B cell (primary cell): ENCODE results near the gene PHLDB2. TPM values are rescaled to one million over a fixed set of nuclear protein-coding genes. Genes with fewer than 3 reads are reported as not detected.

Experiments used
- ATAC-seq: fragments of 200-7000 bp; cut with Tn5 transposase; one replicate; pipeline ENCODE4 v1.10.0; 2021; ENCODE audit warnings: low read depth, mild to moderate bottlenecking, moderate number of reproducible peaks, moderate library complexity
- CTCF ChIA-PET: fragments of 350-600 bp; sonication (Branson Sonifier 250); formaldehyde crosslinking; loops from one replicate; lab custom pipeline; 2021; ENCODE audit warnings: antibody characterized with exemption, inconsistent platforms; lab: Charles Lee
- POLR2A ChIA-PET: fragments of 350-600 bp; sonication (Branson Sonifier 250); formaldehyde crosslinking; loops from one replicate; lab custom pipeline; 2021; ENCODE audit warnings: antibody characterized with exemption; lab: Charles Lee
- DNase-seq: peaks from one replicate; pipeline ENCODE4 v3.0.0; 2013
- H2AFZ ChIP-seq: 2 replicates; pipeline ENCODE4 v1.6.1; 2012; ENCODE audit warnings: mild to moderate bottlenecking, low read depth, low read length; ENCODE audit not compliant: insufficient read depth, poor library complexity, severe bottlenecking
- H3K27ac ChIP-seq, 2 donors: 1 replicate in 1 of 2; 2 replicates in 1 of 2; pipeline ENCODE4 v1.5.1; 2012 to 2013; ENCODE audit warnings: low read length in 2 of 2, mild to moderate bottlenecking in 2 of 2, moderate library complexity in 1 of 2
- H3K27me3 ChIP-seq, 4 experiments: fragments of 200-600 bp in 1 of 4; sonication (generic) in 1 of 4; replicated peaks in 1 of 4; 1 replicate in 2 of 4; 2 replicates in 2 of 4; pipeline versions ENCODE4 v1.6.1 to v1.7.0; 2013 to 2016; ENCODE audit warnings: low read length in 3 of 4, mild to moderate bottlenecking in 2 of 4, mixed read lengths in 1 of 4, moderate library complexity in 1 of 4; ENCODE audit not compliant: insufficient read depth in 4 of 4, control insufficient read depth in 3 of 4; ENCODE audit errors: control extremely low read depth in 1 of 4
- H3K36me3 ChIP-seq, 2 experiments: replicated peaks in 1 of 2; 1 replicate in 1 of 2; 2 replicates in 1 of 2; pipeline versions ENCODE4 v1.6.1 to v1.7.1; 2013; ENCODE audit warnings: low read length in 1 of 2; ENCODE audit not compliant: insufficient read depth in 2 of 2, control insufficient read depth in 1 of 2; ENCODE audit errors: control extremely low read depth in 1 of 2, extremely low read depth in 1 of 2
- H3K4me1 ChIP-seq, 2 donors: fragments of 200-600 bp in 1 of 2; sonication (generic) in 1 of 2; 1 replicate in 1 of 2; 2 replicates in 1 of 2; pipeline versions ENCODE4 v1.5.1 to v1.6.1; 2013 to 2017; ENCODE audit warnings: low read length in 2 of 2; ENCODE audit not compliant: control insufficient read depth in 2 of 2, insufficient read depth in 2 of 2
- H3K4me2 ChIP-seq: replicated peaks from 2 replicates; pipeline ENCODE3; 2012; ENCODE audit warnings: mild to moderate bottlenecking, low read depth, low read length; ENCODE audit not compliant: poor library complexity, severe bottlenecking
- H3K4me3 ChIP-seq, 5 experiments: fragments of 200-600 bp in 1 of 5; sonication (generic) in 1 of 5; 1 replicate in 3 of 5; 2 replicates in 2 of 5; pipeline versions ENCODE4 v1.5.1 to v1.7.0; 2011 to 2016; ENCODE audit warnings: low read length in 4 of 5, mild to moderate bottlenecking in 4 of 5, low read depth in 2 of 5, control low read depth in 1 of 5, moderate library complexity in 1 of 5; ENCODE audit not compliant: insufficient read depth in 1 of 5; ENCODE audit errors: control extremely low read depth in 1 of 5, extremely low read depth in 1 of 5
- H3K79me2 ChIP-seq: fragments of 200-600 bp; sonication (generic); one replicate; pipeline ENCODE4 v1.6.0; 2016; ENCODE audit warnings: low read length; ENCODE audit not compliant: control insufficient read depth, insufficient read depth
- H3K9ac ChIP-seq: fragments of 200-600 bp; sonication (generic); 2 replicates; pipeline ENCODE4 v1.6.1; 2017; ENCODE audit warnings: mild to moderate bottlenecking, low read length, moderate library complexity
- H3K9me3 ChIP-seq, 3 donors: one replicate each; pipeline versions ENCODE4 v1.6.1 to v1.7.1; 2013; ENCODE audit warnings: low read length in 2 of 3; ENCODE audit not compliant: control insufficient read depth in 2 of 3, insufficient read depth in 1 of 3; ENCODE audit errors: control extremely low read depth in 1 of 3
- H4K20me1 ChIP-seq: 2 replicates; pipeline ENCODE4 v1.6.0; 2012; ENCODE audit warnings: mild to moderate bottlenecking, low read length; ENCODE audit not compliant: insufficient read depth, control insufficient read depth, poor library complexity, severe bottlenecking
- H3K27ac Mint-ChIP-seq: one replicate; pipeline ENCODE4 v1.8.0; 2021; ENCODE audit warnings: mixed read lengths
- H3K27me3 Mint-ChIP-seq: one replicate; pipeline ENCODE4 v1.8.0; 2021; ENCODE audit warnings: mixed read lengths
- H3K4me1 Mint-ChIP-seq: one replicate; pipeline ENCODE4 v1.8.0; 2021; ENCODE audit warnings: mixed read lengths
- H3K4me3 Mint-ChIP-seq: one replicate; pipeline ENCODE4 v1.8.0; 2021; ENCODE audit warnings: mixed read lengths
- H3K9me3 Mint-ChIP-seq: one replicate; pipeline ENCODE4 v1.8.0; 2022; ENCODE audit warnings: mixed read lengths; ENCODE audit not compliant: insufficient read depth
- EZH2 ChIP-seq: IDR thresholded peaks from 2 replicates; pipeline ENCODE4 v1.6.1; 2012; ENCODE audit warnings: borderline replicate concordance, low read depth, mild to moderate bottlenecking, moderate library complexity, low read length; ENCODE audit not compliant: insufficient read depth, poor library complexity, severe bottlenecking
- WGBS: methylation state at CpG from one replicate; pipeline ENCODE4 v1.1.5; 2013; ENCODE audit warnings: missing lambda C conversion rate; ENCODE audit not compliant: insufficient coverage; 5-methylcytosine and 5-hydroxymethylcytosine counted together
- intact Hi-C: fragments of 100-400 bp; cut with micrococcal nuclease; formaldehyde crosslinking; loops from one replicate; pipeline ENCODE4 v1.10.0; 2022
- polyA plus RNA-seq: library from polyadenylated mRNA; depleted of rRNA; stranded (reverse); fragments of >200 nt; gene quantifications from 2 replicates; pipeline ENCODE4 v1.2.3, GENCODE V29; 2012
- total RNA-seq, 2 donors: library from RNA; stranded (reverse); fragments of 120-200 nt in 1 of 2; gene quantifications; 1 replicate in 1 of 2; 2 replicates in 1 of 2; pipeline versions ENCODE4 v1.2.3 to v1.2.4, GENCODE V29; 2013 to 2022
- TF ChIP-seq, protein P1 (sequence below): fragments of 200-600 bp; IDR thresholded peaks from one replicate; pipeline ENCODE4 v1.8.0; 2022; ENCODE audit warnings: antibody characterized with exemption, mild to moderate bottlenecking

PHLDB2 gene
- total and polyA plus RNA-seq, 2 donors (not counting 1 experiment from before 2014, with no cell fraction given) = 1.3 to 6.3 TPM

DNA sequence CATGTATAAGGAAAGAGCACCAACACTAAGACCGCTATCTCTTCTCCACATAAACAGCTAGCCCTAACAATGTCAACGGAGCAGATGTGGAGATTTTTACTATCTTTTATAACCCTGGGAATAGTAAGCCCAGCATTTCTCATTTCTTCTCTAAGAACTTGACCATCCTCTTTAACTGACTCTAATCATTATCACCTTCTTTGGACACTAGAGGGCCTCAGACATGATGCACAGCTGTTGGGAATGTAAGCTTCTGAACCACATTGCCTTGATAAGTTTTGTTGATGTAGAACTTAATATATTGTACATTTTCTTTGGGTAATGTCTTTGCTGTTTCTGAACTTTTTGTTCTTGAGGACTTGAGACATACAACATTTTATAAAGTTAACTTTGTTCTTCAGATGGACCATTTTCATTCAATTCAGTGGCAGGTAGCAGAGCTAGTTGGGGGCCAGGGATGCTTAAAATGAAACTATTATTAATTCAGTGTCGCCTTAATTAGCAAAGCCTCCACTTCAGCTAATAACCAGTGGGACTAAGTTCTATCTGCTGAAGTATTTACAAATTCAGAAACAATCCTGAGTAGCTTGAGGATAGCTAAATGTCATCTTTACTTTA lies 130.1 kb downstream of the PHLDB2 start:
- DNase-seq (peak; percentile 55), ATAC-seq (peak; percentile 76)
- intact Hi-C loops = loop anchor here (1.0 kb wide), 3 partner anchors 10 to 54 kb away; partner anchors contain the start of gene ABHD10
- Histone ChIP-seq H4K20me1 (peaks cover 12% of the 10 kb centered on the region), H3K9me3 (no peaks in the 10 kb centered on the region), H3K27me3 (no peaks in the 10 kb centered on the region), H3K27ac (no peak overlapping the region), H2AFZ (no peak overlapping the region), H3K4me1 (no peaks in the 10 kb centered on the region), H3K4me3 (no peak overlapping the region), H3K79me2 (peaks cover 6% of the 10 kb centered on the region), H3K36me3 (peaks cover 11 to 55% of the 10 kb centered on the region in 2 experiments), H3K9ac (no peak overlapping the region), H3K4me2 (no peak overlapping the region)
- Mint-ChIP-seq H3K4me1 (peaks cover 12% of the 10 kb centered on the region), H3K4me3 (no peak overlapping the region), H3K27ac (no peak overlapping the region), H3K27me3 (no peaks in the 10 kb centered on the region), H3K9me3 (no peaks in the 10 kb centered on the region)
- CTCF ChIA-PET = interaction anchor here (0.6 to 6.8 kb wide), 27 partner anchors 8 to 1288 kb away, joined by 3 to 81 read pairs (median 4); partner anchors contain the start of genes ABHD10, SLC35A5 and TAGLN3
- TF ChIP-seq, protein P1, sequence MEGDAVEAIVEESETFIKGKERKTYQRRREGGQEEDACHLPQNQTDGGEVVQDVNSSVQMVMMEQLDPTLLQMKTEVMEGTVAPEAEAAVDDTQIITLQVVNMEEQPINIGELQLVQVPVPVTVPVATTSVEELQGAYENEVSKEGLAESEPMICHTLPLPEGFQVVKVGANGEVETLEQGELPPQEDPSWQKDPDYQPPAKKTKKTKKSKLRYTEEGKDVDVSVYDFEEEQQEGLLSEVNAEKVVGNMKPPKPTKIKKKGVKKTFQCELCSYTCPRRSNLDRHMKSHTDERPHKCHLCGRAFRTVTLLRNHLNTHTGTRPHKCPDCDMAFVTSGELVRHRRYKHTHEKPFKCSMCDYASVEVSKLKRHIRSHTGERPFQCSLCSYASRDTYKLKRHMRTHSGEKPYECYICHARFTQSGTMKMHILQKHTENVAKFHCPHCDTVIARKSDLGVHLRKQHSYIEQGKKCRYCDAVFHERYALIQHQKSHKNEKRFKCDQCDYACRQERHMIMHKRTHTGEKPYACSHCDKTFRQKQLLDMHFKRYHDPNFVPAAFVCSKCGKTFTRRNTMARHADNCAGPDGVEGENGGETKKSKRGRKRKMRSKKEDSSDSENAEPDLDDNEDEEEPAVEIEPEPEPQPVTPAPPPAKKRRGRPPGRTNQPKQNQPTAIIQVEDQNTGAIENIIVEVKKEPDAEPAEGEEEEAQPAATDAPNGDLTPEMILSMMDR = peak; percentile 80
- no peak for TF ChIP-seq EZH2
- POLR2A ChIA-PET = interaction anchor here (1.3 kb wide), 1 partner anchor 10 kb away, joined by 3 read pairs; no protein-coding TSS in a partner anchor
- WGBS = no CpG with 5 or more reads among the region's 3 CpGs

DNA sequence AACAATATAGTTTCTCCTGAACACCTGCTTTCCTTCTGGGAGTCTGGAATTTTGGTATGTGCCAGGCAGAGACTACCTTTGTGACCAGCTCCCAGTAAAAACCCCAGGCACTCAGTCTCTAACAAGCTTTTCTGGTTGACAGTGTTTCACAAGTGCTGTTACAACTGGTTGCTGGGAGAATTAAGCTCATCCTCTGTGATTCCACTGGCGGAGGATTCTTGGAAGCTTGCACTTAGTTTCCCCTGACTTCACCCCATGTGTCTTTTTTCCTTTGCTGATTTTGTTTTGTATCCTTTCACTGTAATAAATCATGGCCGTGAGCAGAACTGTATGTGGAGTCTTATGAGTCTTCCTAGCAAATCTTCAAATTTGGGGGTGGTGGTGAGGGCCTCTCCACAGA lies 134.0 kb downstream of the PHLDB2 start:
- no peaks in the 10 kb centered on the region for H3K9me3 Mint-ChIP-seq
- H3K9ac ChIP-seq = no peak overlapping the region
- no peaks in the 10 kb centered on the region for H3K27me3 Mint-ChIP-seq
- H3K4me3 ChIP-seq = no peak overlapping the region
- ATAC-seq = no peak
- 100% methylated on average over 1 of the region's 2 CpGs for WGBS
- no peak overlapping the region for H3K4me3 Mint-ChIP-seq
- peaks cover 5% of the 10 kb centered on the region for H3K4me1 Mint-ChIP-seq
- peaks cover 0 to 3% (median 0%) of the 10 kb centered on the region in 4 experiments for H3K27me3 ChIP-seq
- no peak for DNase-seq
- intact Hi-C loops = no loop called here
- no peaks in the 10 kb centered on the region for H3K79me2 ChIP-seq
- ChIA-PET CTCF (interaction anchor here (0.8 to 6.8 kb wide), 4 partner anchors 8 to 48 kb away, joined by 3 to 81 read pairs (median 4); no protein-coding TSS in a partner anchor), POLR2A (no interaction called here)
- H3K27ac Mint-ChIP-seq = no peak overlapping the region
- peaks cover 3 to 32% of the 10 kb centered on the region in 2 experiments for H3K36me3 ChIP-seq
- no peak overlapping the region for H3K27ac ChIP-seq
- TF ChIP-seq, protein P1 = no peak
- TF ChIP-seq EZH2 = no peak
- H4K20me1 ChIP-seq = peaks cover 10% of the 10 kb centered on the region
- no peak overlapping the region for H3K4me2 ChIP-seq
- no peaks in the 10 kb centered on the region for H3K4me1 ChIP-seq
- H2AFZ ChIP-seq = no peak overlapping the region
- H3K9me3 ChIP-seq = no peaks in the 10 kb centered on the region
